Stimulated activated CD4-positive, alpha-beta T cell treated with anti-CD3 and anti-CD28 coated beads, Interleukin-1b, Interleukin-23, amount 100 ng/mL, for 1 hour (primary cell): Measurements from ENCODE around the gene ATF6B.
A peak's percentile ranks its signal among the peaks of the same experiment; 100 is the strongest.
"Not testable (repeated sequence)": the region's sequence is repeated elsewhere in the genome, so short reads cannot be mapped to it uniquely, and the experiment has no call there.

Experiments used
- DNase-seq, 2 donors: peaks; one replicate each; pipeline ENCODE4 v3.0.0-alpha.2; 2020; ENCODE audit warnings: low read depth in 2 of 2

ATF6B gene

GRCh38 chr6:32154514-32155161 lies 26.6 kb upstream of the ATF6B start:
- no peak for DNase-seq

- DNase-seq, result peak; percentile 41 to 53
Measured at GRCh38 chr6:32153564-32154513, 25.8 kb upstream of the ATF6B start, which contains the start of gene PPT2. Gene PPT2, plus strand, starts transcription at chr6:32154141. Its CDS starts 454 bp downstream, at chr6:32154595.

- no peak for DNase-seq
Measured at GRCh38 chr6:32152769-32153563, 24.9 kb upstream of the ATF6B start.

GRCh38 chr6:32151863-32152768 lies 24.1 kb upstream of the ATF6B start, which contains the start of gene PRRT1:
Gene PRRT1, minus strand, starts transcription at chr6:32151939. Its CDS starts 112 bp downstream, at chr6:32151827.
- DNase-seq, result no peak

- no peak for DNase-seq
Measured at GRCh38 chr6:32151181-32151862, 23.3 kb upstream of the ATF6B start.

GRCh38 chr6:32149932-32150870 lies 22.2 kb upstream of the ATF6B start:
- DNase-seq, result no peak

- DNase-seq, result no peak
Measured at GRCh38 chr6:32149092-32149755, 21.2 kb upstream of the ATF6B start.

GRCh38 chr6:32148289-32149091 lies 20.4 kb upstream of the ATF6B start:
- peak in 1 of 2 donors; percentile 62 for DNase-seq

GRCh38 chr6:32147401-32148132 lies 19.5 kb upstream of the ATF6B start:
- DNase-seq, result no peak

GRCh38 chr6:32146687-32147086 lies 18.6 kb upstream of the ATF6B start:
- no peak for DNase-seq

GRCh38 chr6:32146287-32146686 lies 18.2 kb upstream of the ATF6B start:
- DNase-seq, result no peak

GRCh38 chr6:32144238-32144637 lies 16.2 kb upstream of the ATF6B start:
- not testable (repeated sequence) for DNase-seq

- no peak for DNase-seq
Measured at GRCh38 chr6:32140420-32141046, 12.5 kb upstream of the ATF6B start.

GRCh38 chr6:32139590-32139989 lies 11.5 kb upstream of the ATF6B start:
- no peak for DNase-seq

GRCh38 chr6:32137454-32137853 lies 9.4 kb upstream of the ATF6B start:
- DNase-seq, result no peak

- DNase-seq, result no peak
Measured at GRCh38 chr6:32133786-32134185, 5.7 kb upstream of the ATF6B start.

- DNase-seq, result no peak
Measured at GRCh38 chr6:32132110-32132509, 4.1 kb upstream of the ATF6B start.
